ENCODE results near the gene LRRC73. TPM values are rescaled to one million over a fixed set of nuclear protein-coding genes. Genes with fewer than 3 reads are reported as not detected.
"Not testable (repeated sequence)": the region's sequence is repeated elsewhere in the genome, so short reads cannot be mapped to it uniquely, and the experiment has no call there.

Gene LRRC73
- total RNA-seq, 1 donor from 2014 or later = 0.20 TPM

- DNase-seq = no peak
These were observed 18.1 kb downstream of the LRRC73 start for GRCh38 chr6:43491750-43492661.

DNA sequence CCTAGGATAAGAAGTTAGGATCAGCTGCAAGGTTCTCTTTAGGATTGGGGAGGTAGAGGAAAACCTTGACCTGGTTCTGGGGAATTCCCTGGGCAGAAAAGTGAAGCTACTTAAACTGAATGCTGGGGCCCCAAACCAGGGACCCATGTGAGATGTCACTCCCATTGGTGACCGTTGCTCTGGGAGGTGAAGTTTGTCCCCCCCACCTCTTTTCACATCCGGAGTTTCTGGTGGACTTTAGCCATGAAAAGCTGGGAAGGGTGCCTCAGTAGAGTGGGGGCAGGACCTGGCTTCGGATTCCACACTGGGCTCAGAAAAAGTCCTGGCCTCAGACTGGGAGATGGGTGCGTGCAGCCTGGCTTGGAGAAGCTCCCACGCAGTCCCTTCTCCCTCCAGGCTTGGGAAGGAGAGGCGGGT is 19.6 kb downstream of the LRRC73 start:
- DNase-seq = no peak

GRCh38 chr6:43489277-43490072 is 20.7 kb downstream of the LRRC73 start:
- peak; percentile 21 for DNase-seq

DNA sequence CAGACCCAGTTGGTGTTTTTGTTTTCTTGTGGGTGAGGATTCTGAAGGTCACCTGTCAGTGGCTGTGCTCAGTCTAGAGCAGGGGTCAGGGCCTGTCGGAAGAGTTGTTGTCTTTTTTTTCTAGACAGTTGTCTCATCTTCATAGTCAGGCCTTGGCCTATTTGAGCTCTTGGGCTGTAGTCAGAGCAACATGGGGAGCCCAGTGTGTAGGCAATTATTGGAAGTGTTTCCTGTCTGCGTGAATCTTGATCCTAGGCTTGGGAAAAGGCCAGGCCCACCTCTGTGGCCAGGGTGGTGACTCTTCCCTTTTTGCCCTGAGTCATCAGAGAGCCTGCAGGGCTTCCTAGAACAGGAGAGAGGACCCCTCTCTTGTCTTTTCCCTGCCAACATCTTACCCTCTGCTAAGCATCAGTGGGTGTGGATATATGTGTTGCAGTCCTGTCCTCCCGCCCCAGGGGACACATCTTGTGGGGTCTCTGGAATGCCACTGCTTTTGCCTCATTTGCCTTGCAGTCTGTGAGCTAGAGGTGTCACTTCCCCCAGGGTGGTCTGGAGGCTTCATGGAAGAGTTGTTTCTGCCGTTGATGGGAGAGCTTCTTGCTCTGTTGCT is 21.4 kb downstream of the LRRC73 start:
- DNase-seq = no peak

- no peak for DNase-seq
These were observed 28.4 kb downstream of the LRRC73 start for GRCh38 chr6:43481591-43482236.

GRCh38 chr6:43481075-43481474 is 29.1 kb downstream of the LRRC73 start:
- no peak for DNase-seq

DNA sequence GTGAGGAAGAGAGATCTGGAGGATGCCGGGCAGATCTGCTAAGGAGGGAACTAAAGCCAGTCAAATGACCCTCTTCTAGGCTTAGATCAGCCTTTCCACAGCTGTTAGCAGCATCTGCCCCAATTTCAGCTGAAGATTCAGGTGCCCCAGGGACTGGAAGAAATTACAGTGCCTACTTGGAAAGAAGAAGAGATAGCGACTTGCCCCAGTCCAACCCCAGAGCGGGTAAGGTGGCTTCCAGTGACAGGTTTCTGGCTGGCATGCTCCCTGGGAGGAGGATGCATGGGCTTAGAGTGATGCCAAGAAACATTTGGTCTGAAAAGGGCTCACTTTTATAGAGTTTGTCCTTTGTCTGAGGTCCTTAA is 32.2 kb downstream of the LRRC73 start:
- DNase-seq = no peak

DNA sequence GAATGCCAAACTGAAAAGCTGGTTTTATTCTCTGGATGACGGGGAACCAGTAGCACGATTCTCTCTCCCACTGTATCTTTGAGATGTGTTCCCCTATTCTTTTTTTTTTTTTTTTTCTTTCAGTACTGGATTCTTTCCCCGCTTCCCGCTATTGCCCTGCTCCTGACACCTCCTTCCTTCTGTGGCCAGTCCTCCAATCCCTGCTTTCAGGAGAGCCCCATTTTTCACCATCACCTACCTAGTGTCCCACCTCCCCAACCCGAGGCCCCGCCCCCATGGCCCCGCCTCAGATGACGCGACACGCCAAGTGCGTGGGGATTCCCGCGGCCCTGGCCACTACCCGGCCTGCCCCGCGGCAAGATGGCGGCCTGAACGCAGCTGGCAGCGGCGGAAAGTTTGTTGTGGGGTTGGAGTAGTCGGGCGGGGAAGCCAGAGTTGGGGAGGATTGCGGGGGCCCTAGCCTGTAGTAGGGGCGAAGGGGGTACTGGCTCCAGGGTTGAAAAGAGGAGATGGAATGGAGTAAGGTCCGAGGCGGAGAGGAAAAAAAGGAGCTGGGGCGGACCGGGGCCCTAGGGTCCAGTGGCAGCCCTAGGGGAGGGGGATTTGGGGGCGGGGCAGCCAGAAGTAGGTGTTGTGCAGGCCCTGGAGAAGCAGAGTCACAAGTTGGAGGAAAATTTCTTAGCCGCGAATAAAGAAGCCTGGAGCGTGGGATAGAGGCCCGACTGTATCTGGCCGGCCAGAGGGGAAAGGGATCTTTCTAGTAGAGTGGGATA is 32.7 kb downstream of the LRRC73 start, which contains the start of gene TJAP1:
Gene TJAP1, plus strand, starts transcription at position 336 of the 773 bp plus-strand sequence. CDS start 21,432 bp downstream, outside the sequence.
- peak; percentile 79 for DNase-seq

DNA sequence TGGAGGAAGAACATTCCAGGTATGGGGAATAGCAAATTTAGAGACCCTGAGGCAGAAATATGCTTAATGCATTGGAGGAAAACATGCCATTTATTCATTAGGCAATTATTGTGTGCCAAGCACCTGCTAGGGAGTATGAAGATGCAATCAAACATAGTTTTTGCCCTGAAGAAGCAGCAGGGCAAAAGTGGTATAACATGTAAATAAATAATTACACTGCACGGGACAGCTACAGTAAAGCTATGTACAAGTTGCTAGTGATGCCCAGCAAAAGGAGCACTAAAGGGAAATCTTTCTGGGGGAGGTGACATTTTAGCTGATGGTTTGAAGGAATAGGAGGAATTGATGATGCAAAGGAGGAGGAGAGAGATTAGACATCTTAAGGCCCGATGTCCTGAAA is 33.4 kb downstream of the LRRC73 start:
- DNase-seq = no peak

DNA sequence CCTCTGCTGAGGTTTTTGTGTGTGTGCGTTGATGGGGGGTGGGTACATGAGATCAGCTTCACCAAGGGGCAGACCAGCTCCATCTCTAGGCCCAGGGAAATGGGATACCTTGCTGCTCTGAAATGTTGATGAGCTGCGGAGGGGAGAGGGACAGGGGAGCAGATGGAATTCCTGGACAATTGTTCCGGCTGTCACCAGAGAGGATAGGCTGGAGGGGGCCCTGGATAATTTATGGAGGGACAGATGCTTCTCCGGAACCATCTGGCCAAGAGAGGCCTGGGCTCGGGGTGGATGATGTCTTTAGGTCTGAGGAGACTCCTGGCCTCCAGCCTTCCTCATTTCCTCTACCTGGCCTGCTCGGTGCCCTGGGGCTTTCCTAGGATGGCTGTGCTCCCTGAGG is 34.6 kb downstream of the LRRC73 start:
- no peak for DNase-seq

- DNase-seq = no peak
These were observed 37.6 kb downstream of the LRRC73 start for GRCh38 chr6:43472515-43472914.

GRCh38 chr6:43471399-43471798 is 38.7 kb downstream of the LRRC73 start:
- no peak for DNase-seq

GRCh38 chr6:43469947-43470346 is 40.2 kb downstream of the LRRC73 start:
- no peak for DNase-seq

GRCh38 chr6:43468748-43469681 is 41.1 kb downstream of the LRRC73 start:
- DNase-seq = no peak

- DNase-seq = no peak
These were observed 41.9 kb downstream of the LRRC73 start for GRCh38 chr6:43468240-43468639.

- DNase-seq = no peak
These were observed 42.4 kb downstream of the LRRC73 start for GRCh38 chr6:43467752-43468151.

- DNase-seq = not testable (repeated sequence)
These were observed 42.9 kb downstream of the LRRC73 start for GRCh38 chr6:43467265-43467664.

GRCh38 chr6:43465948-43466347 is 44.2 kb downstream of the LRRC73 start:
- no peak for DNase-seq

GRCh38 chr6:43464337-43464736 is 45.8 kb downstream of the LRRC73 start:
- no peak for DNase-seq

DNA sequence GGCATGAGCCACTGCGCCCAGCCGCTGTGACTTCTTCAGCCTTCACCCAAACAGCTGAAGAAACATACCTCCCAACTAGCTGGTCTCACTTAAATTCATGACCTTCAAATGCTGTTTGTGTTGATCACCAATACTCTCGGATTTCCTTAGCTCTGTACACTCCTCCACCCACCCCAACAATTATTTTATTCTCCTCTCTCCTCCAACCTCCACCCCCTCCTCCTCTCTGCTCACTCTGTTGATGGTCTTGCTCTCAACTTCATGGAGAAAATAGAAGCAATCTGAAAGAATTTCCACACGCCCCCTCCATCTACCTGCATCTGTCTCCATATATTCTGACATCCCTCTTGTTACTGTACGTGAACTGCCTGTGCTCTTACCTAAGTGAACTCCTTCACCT is 48.2 kb downstream of the LRRC73 start:
- DNase-seq = no peak

All from skin of body (tissue), 2 donors.